HuH-7 (cell line): Measurements from ENCODE around the gene NOP9.

Experiments used
- DNase-seq: peaks from one replicate; pipeline ENCODE4 v3.0.0; 2011; ENCODE audit warnings: low spot score

NOP9 gene

DNA sequence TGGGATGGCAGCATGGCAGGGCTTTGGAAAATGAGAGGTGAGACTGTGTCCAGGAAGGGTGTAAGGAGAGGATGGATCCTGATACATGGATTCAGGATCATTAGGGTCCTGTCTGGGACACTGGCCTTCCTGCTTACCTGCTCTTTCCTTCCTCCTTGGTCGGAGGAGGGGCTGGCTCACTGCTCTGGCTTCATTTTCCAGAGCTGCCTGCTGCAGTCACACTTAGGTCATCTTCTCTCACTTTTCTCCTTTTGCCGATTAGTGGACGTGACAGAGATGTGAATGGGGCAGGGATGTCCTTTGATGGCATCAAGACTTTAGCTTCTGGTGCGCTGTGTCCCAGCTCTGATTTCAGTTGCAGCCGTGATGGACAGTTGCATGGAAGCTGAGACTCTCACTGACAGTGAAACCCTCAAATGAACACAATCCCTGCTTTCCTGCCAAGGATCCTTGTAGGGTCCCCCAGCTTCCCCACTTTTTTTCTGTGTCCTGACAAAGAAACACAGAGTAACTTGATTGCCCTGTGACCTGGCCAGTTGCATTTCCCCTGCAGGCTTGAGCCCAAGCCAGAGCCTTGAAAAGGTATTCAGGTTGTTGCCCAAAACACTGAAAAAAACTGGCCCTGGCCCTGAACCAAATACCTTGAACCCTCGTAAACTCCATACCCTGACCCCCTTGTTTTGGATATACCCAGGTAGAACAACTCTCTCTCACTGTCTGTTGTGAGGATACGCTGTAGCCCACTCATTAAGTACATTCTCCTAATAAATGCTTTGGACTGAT lies 8.9 kb downstream of the NOP9 start:
- DNase-seq: no peak

DNA sequence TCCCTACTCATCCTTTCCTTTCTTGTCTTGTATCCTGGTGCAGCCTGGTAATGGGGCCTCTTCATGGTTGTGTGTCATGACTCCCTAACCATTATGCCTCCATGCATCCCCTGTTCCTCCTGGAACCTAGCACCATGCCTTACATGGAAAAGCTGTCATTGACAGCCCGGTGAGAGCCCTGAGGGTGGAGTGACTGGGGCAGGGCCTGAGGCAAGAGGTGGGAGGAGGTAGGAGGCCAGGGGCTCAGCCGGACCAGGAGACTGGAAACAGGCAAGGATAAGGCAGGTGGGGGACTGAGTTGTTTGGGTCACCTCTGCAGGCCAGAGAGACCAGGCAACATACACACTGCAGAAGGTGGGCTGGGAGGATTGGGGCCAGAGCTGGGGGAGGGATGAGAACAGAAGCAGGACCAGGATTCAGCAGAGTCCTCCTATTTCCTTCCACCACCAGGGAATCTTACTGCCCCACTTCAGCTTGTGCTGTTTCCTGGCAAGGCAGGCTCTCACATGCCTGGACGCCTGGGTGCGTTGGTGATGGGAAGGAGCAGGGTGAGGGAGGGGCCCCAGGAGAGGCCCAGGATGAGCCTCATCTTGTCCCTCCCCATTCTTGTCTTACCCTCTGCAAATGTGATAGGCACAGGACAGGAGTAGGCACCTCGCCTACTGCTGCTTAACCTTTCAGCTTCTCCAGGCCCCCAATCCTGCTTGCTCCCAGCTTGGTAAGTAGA lies 10.1 kb downstream of the NOP9 start, which contains the start of gene LTB4R2:
TSS of gene LTB4R2 (plus strand) at position 603 of the 727 bp plus-strand sequence. CDS start 525 bp downstream, outside the sequence.
- DNase-seq: no peak

DNA sequence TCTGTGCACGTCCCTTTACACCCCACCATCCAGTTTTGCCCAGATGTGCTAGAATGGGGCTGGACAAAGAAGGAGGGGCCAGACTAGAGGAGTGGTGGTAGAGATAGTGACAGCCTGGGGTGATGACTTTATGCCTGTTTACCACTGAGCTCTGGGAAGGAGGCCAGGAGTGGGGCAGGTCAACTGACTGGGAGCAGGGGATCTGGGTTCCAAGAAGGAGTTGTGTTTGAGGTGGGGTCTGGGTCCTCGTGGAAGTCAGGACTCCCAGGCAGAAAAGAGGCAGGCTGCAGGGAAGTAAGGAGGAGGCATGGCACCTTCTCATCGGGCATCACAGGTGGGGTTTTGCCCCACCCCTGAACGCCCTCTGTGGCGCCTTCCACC lies 10.6 kb downstream of the NOP9 start:
- no peak for DNase-seq

GRCh38 chr14:24310646-24311604 lies 11.3 kb downstream of the NOP9 start, which contains the start of gene LTB4R:
LTB4R (plus strand) TSS chr14:24311502; CDS start chr14:24315652, 4,150 bp downstream.
- DNase-seq: no peak

- no peak for DNase-seq
Observed at GRCh38 chr14:24311837-24312615, 12.4 kb downstream of the NOP9 start.

DNA sequence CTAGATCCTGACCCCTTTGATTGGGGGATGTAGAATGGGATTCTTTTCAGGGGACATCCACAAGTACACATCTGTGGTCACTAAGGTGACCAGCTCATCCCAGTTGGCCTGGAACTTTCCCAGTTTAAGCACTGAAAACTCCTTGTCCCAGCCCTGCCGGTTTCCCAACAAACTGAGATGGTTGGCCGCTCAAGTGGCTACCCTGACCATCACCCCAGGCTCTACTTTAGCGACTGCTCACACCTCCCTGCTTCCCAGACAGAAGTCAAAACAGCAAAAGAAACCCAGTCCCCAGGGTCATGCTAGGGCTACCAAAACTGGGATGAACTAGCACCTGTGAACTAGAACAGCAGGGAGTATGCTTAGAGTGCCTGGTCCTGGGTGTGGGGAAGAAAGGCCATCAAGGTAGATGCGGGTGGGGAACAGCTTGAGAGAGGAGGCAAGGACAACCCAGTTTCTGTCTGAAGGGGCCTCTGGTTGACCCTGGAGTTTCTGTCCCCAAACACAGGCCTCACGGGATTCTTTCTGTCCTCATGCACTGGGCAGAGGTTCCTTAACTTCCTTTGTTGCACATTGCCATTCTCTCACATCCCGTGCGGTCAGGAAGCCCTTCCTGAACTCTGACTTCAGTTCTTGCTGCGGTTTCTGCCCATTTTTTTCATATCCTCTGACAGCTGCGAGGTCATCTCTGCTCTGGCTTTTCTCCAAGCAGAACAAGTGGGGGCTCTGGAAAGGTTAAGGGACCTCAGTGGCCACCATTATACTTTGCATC lies 13.3 kb downstream of the NOP9 start:
- DNase-seq: no peak

DNA sequence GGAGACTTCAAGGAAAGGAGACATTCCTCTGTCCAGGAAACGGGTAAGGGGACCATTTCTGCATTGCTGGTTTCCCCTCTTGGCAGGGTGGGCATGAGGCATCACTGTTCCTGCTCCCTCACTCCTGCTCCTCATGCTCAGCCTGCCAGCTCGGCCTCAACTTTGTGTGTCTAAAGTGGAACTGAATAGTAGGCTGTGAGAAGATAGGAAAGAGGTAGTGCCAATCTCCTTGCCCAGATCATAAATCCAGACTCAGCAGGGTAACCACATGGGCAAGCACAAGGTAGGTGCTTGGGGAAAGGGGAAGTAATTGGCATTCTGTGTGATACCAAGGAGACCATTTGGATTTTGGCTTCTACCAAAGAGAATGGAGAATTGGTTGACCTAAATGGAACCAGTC lies 14.3 kb downstream of the NOP9 start:
- DNase-seq: no peak

GRCh38 chr14:24314377-24315193 lies 14.9 kb downstream of the NOP9 start:
- no peak for DNase-seq

GRCh38 chr14:24315243-24315806 lies 15.7 kb downstream of the NOP9 start:
- DNase-seq: no peak

DNA sequence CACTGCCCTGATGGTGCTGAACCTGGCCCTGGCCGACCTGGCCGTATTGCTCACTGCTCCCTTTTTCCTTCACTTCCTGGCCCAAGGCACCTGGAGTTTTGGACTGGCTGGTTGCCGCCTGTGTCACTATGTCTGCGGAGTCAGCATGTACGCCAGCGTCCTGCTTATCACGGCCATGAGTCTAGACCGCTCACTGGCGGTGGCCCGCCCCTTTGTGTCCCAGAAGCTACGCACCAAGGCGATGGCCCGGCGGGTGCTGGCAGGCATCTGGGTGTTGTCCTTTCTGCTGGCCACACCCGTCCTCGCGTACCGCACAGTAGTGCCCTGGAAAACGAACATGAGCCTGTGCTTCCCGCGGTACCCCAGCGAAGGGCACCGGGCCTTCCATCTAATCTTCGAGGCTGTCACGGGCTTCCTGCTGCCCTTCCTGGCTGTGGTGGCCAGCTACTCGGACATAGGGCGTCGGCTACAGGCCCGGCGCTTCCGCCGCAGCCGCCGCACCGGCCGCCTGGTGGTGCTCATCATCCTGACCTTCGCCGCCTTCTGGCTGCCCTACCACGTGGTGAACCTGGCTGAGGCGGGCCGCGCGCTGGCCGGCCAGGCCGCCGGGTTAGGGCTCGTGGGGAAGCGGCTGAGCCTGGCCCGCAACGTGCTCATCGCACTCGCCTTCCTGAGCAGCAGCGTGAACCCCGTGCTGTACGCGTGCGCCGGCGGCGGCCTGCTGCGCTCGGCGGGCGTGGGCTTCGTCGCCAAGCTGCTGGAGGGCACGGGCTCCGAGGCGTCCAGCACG lies 16.4 kb downstream of the NOP9 start:
- no peak for DNase-seq

DNA sequence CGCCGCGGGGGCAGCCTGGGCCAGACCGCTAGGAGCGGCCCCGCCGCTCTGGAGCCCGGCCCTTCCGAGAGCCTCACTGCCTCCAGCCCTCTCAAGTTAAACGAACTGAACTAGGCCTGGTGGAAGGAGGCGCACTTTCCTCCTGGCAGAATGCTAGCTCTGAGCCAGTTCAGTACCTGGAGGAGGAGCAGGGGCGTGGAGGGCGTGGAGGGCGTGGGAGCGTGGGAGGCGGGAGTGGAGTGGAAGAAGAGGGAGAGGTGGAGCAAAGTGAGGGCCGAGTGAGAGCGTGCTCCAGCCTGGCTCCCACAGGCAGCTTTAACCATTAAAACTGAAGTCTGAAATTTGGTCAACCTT lies 16.9 kb downstream of the NOP9 start:
- no peak for DNase-seq

GRCh38 chr14:24317141-24317928 lies 17.7 kb downstream of the NOP9 start:
- no peak for DNase-seq

GRCh38 chr14:24321212-24321975 lies 21.7 kb downstream of the NOP9 start:
- DNase-seq: no peak

DNA sequence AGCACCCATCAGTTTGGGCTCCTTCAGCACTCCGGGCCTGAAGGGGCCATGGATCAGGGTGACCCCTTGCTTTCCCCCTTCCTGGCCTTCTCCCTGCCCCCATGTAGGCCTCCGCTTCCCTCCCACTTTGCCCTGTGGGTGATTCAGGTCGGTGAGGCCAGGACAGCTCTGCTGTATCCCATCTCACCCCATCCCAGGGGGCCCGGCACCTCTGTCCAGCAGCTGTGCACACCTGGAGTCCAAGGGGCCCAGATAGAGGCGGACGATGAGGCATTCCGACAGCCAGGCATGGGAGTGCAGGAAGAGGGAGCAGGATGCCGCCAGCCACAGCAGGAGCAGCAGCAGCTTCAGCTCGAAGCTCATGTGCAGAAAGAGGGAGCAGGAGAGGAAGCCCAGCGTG lies 23.0 kb downstream of the NOP9 start:
- DNase-seq: no peak

GRCh38 chr14:24323341-24323740 lies 23.7 kb downstream of the NOP9 start:
- DNase-seq: no peak

- no peak for DNase-seq
Observed at GRCh38 chr14:24324024-24324423, 24.4 kb downstream of the NOP9 start.

- no peak for DNase-seq
Observed at GRCh38 chr14:24325041-24325530, 25.4 kb downstream of the NOP9 start.
